OCI-M2 (cell line): ENCODE results near the gene CLDN22.

Source experiments
- DNase-seq: peaks from one replicate; lab custom pipeline; 2025; ENCODE audit not compliant: unreplicated experiment; lab: John Stamatoyannopoulos, UW

The CLDN22 gene

DNA sequence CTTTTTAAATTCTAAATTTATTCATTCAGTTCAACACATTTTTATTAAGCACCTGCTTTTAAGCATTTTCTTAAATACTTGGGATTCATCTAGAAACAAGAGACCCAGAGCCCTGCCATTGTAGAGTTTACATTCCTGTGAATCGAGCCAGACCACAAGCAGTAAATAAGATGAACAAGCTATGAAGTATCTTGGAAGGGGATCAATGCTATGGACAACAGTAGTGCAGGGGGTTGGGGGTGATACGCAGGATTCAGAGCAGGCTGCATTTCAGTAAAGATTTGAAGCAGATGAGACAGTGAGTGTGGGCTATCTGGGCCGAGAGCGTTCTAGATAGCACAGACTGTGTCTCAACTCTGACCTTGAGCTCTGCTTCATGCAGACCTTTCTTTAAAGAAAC, 35.1 kb downstream of the CLDN22 start:
- DNase-seq, result no peak

GRCh38 chr4:183284258-183284785, 35.8 kb downstream of the CLDN22 start:
- no peak for DNase-seq

DNA sequence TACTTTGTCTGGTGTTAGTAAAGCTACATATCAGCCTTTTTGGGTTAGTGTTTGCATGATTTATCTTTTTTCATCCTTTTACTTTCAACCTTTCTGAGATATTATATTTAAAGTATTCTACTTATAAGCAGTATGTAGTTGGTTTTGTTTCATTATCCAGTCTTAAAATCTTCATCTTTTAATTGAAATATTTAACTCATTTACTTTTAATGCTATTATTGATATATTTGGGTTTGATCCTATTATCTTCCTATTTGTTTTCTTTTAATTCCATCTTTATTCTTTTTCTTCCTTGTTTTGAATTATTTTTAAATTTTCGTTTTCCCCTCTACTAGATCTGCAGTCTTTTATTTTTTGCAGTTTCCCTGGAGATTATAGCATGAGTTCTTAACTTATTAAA, 44.0 kb downstream of the CLDN22 start:
- no peak for DNase-seq

DNA sequence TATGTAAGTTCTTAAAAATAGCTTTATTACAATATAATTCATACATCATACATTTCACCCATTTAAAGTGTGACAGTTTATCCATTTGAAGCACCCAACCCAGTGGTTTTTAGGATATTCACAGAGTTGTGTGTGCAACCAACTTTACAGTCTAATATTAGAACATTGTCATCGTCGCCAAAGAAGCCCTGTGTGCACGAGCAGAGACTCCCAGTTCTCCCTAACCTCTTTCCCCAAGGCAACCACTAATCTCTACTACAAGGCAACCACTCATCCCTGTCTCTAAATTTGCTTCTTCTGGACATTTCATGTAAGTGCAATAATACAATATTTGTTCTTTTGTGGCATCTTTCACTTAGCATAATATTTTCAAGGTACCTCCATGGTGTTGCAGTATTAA, 47.7 kb downstream of the CLDN22 start:
- no peak for DNase-seq

GRCh38 chr4:183268556-183268955, 51.5 kb downstream of the CLDN22 start:
- no peak for DNase-seq
